GM19397 (cell line): Measurements from ENCODE around the gene ATP11A.

Experiments
- ATAC-seq: cut with Tn5 transposase; IDR thresholded peaks from one replicate; pipeline ENCODE4 v1.9.1; 2021; ENCODE audit warnings: mild to moderate bottlenecking, moderate library complexity; ENCODE audit not compliant: unreplicated experiment

ATP11A gene

DNA sequence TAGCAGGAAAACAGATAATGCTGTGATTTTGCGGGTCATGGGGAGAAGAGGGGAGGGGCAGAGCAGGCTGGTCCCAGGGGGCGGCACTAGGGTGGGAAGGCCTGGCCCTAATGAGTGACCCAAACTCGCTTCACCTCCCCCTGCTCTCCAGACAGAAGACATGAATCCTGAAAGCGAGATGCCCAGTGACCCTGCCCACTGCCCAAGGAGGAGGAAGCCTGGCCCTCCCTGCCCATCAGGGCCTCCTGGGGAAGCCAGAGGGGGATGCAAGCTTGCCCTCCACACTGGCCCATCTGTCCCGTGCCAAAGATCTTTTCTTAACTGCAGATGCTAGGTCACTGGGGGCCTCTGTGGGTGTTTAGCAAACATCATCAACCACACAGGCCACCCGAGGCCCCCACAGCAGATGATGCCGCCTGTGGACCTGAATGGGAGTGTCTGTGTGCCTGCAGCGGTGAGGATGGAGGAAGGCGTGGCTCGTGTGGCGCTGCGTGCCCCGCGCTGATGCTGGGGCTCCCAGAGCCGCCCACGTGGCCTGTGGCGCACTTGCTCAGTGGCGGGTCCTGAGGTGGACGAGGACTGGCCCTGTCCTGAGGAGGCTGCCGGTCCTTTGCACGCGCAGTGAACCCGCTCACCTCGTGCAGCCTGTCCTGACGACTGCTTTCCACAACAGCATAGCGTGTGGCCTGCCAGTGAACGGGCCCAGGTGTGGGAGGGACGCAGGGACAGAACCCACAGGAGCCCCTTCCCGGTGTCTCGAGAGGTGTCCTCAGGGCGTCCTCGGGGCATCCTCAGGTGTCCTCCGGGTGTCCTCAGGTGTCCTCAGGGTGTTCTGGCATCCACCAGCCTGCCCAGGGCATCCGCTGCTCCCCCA is 198.6 kb downstream of the ATP11A start:
- no peak for ATAC-seq

DNA sequence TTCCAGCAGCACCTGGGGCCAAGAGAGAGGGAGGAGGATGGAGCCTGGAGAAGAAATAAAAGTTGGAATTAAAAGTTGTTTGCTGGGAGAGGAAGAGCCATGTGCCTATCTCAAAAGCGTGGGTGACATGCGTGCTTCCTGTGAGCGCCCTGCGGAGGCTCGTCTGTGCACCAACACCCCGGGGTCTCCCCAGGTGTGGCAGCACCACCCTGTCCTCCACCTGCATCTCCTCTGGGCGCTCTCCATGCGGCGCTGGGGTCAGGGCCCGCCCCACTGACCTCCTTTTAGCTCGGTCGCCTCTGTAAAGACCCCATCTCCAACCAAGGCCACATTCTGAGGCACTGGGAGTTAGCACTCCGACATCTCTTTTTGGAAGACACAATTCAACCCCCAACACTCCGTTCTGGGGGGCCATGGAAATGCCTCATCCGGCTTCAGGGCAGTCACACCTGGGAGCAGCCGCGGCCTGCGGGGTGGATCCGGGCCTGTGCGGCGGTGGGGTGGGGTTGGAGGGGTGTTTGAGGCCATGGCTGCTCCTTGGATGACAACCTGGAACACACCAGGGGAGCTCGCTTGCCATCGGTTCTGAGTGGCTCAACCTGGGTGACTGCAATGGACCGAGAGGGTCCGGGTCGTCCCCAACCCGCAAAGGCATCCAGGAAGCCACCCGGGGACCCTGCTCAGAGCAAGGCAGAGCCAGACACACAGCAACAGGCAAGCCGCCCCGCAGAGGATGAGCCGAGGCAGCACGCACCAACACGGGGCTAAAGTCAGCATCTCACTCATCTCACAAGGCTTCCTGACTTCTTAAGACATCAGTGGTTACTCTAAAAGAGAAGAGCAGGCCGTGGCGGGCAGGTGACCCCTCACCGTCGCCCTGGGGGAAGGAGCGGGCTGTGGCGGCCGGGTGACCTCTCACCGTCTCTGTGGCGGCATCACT is 199.8 kb downstream of the ATP11A start:
- ATAC-seq, result no peak

DNA sequence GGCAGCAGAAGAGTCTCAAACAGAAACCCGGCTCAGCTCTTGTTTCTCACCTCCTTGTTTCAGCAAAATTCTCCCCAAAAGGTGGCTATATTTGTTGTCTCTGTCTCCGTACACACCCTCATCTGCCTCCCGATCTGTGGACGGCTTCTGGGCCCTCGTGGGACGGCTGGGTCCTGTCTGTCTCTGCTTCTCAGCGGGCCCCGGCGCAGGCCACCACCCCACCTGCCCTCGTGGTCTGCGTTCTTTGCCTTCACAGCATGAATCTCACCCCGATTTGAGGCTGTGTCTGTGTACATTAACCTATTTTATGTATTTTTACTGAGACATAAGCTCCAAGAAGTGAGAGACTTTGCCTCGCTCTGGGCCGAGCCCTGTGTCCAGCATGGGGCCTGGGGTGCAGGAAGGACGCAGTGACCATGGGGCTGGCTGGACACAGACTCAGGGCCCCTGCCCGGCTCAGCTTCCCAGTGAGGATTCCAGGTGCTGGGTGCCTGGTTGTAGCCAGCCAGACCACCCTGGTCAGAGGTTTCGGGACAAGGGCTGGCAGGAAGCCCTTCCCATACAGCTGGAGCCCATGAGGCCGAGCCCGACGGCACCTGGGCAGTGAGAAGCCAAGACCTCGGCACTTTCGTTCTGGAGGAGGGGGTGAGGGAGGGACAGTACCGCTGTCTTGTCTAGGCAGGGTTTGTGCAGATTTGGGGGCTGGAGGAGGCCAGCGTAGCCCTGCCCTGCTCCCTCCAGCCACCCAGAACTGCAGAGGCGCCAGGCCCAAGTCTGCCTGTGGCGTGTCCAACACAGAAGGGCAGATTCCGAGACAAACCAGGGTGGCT is 200.7 kb downstream of the ATP11A start:
- ATAC-seq, result no peak

DNA sequence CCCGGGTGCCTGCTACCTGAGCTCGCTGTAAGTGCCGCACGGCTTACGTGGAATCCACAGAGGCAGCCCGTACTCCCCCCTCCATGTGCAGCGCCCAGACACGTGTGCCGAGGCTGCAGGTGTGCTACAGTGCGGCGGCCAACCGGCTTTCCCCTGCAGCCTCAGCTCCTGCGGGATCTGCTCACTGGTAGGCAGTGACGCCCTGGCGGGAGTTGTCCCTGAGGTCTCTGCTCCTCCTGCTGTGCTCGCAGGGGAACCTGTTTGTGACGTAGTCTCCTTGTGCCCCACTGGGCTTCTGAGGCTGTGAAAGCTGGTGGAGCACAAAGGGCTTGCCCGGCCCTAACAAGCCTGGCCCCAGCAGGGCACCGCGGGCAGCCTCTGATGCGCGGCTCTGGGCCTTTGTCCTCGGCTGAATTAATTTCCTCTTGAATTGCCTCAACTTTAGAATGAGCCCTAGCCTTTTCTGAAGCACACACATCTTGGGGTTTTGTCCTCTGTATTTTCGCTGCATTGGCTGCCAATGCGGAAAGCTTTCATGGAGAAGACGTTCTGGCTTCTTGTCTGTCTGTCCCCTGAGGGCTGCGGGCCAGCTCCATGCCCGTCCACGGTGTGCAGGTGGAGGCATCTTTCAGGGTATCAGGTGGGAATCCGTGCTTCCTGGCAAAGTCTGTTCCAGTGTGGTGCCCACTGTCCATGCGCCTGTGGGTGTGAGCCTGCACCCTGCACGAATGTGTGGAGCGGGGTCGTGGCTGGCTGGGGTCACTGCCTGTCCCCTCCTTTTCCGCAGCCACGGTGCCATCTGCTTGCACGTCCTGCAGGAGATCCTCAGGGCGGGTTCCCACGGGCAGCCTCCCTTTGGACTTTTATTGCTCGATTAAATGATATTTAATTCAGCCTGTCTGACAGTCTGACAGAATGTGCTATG is 201.9 kb downstream of the ATP11A start:
- ATAC-seq, result no peak

DNA sequence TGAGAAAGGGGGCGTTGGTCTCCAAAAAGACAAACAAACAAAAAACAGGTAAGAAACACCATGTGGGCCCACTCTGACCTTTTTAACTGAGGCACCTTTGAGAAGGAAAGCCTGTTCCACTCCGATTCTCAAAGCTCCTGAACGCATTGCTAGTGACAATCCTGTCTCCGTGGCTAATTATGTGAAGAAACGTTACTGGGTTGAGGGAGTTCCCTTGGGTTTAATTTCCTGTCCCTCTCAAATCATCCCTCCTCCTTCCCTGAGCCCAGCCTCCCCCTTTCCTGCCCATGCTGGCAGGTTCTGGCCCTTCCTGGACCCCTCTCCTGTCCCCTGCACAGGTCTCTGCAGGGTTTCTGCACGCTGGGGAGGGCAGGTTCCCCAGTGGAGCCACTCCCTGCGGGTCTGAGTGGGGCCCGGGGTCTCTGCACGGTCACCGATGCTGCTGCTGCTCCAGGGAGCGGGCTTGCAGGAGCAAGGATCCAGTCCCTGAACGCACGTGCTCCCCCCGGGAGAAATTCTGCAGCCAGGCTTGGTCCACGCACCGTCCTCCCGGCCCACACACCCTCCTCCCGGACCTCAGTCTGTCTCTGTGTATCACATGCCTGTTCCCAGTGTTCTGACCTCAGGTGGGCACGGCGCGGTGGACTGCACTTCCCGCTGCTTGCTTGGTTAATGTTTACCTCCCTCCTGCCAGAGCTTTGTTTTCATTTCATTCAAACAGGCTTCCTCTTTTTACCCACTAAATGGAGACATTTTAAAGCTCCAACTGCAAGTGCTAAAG is 202.8 kb downstream of the ATP11A start:
- no peak for ATAC-seq

DNA sequence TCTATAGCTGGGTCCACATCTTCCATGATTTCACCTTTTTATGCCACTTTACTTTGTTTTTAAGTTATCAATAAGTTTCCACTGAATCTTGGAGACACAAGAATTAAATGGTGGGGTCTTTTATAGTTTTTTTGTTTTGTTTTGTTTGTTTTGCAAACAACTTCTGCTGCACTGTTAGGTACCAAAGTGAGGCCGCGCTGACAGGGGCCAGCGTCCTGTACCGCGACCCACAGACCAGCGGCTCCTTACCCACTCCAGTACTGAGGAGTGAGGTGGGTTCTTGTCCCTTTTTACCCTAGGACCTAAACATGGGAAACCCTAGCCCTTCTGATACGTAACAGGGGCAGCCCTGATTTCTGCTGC is 203.3 kb downstream of the ATP11A start:
- ATAC-seq, result no peak

DNA sequence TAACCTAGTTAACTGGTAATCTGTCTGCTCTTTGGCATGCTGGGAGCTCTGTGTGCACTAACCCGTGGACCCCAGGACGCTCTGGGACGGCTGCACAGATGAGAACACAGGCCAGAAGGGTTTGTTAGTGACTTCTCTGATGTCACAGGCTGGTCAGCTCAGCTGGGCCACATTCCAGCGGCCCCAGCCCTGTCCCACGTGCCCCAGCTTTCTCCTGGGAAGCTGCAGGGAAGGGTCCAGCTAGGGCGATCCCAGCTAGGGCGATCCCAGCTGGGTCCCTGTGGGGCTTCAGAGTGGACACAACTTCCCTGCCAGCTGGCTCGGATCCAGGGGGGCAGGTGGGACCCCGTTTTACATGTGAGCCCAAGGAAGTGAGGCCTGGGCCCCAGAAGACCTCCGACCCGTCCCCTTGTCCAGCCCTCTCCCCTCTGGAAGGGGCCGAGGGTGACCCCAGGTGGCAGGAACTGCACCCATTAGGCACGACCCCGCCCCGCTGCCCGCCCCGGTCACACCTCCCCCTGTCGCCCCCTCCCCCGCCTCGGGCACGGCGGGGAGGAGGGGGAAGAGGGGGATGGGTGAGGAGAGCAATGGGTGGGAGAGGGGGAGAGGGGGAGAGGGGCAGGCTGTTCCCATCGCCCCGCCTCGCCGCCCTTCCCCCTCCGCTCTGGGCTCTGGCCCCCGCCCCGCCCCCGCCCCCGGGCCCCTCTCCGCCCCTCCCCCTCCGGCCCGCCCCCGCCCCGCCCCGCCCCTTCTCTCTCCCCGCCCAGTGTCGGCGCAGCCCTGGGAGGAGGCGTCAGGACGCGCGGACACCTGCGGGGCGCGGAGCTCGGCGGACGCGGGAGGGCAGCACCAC is 204.0 kb downstream of the ATP11A start:
- peak; percentile 57 for ATAC-seq

DNA sequence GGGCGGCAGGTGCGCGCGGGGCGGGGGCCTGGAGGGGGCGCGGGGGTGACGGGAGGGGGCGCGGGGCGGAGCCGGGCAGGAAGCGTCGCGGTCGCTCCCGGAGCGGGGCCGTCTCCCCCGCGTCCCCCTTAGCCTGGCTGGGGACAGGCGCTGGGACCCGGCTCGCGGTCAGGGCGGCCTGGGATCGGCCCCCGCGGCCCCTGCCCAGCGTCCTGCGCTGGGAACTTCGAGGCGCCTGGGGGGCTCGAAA is 204.5 kb downstream of the ATP11A start:
- ATAC-seq, result no peak

DNA sequence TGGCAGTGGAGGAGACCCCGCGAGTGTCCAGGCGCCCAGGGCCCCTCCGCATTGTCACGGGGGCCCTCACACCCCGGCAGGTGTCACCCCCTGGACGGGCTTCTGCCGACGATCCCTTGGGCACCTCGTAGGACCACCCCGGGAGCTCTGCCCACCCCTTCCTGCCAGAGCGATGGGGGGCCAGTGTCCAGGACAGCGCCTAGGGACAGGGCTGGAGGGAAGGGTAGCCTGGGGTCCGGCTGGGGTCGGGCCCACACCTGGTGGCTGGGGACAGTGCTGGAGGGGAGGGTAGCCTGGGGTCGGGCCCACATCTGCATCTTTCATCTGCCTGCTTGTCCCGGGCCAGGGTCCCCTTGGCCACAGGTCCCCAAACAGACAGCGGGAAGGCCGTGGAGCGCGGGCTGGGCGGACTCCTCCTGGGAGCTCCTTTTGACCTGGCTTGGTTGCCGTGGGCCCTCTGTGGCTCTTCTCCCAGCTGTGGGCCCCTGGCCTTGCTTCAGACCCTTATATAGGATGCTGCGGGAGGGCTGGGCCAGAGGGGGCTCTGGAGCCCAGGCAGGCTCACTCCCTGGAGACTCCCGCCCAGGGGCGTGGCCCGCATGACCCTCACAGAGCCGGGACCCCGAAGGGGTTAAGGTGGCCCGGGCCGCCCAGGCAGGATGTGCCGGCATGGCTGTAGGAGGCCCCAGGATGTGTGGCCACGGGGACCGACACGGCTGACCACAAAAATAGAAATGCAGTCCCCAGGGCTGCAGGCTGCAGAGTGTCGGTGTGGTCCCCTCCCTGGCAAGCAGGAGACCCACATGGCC is 205.0 kb downstream of the ATP11A start:
- peak; percentile 13 for ATAC-seq

DNA sequence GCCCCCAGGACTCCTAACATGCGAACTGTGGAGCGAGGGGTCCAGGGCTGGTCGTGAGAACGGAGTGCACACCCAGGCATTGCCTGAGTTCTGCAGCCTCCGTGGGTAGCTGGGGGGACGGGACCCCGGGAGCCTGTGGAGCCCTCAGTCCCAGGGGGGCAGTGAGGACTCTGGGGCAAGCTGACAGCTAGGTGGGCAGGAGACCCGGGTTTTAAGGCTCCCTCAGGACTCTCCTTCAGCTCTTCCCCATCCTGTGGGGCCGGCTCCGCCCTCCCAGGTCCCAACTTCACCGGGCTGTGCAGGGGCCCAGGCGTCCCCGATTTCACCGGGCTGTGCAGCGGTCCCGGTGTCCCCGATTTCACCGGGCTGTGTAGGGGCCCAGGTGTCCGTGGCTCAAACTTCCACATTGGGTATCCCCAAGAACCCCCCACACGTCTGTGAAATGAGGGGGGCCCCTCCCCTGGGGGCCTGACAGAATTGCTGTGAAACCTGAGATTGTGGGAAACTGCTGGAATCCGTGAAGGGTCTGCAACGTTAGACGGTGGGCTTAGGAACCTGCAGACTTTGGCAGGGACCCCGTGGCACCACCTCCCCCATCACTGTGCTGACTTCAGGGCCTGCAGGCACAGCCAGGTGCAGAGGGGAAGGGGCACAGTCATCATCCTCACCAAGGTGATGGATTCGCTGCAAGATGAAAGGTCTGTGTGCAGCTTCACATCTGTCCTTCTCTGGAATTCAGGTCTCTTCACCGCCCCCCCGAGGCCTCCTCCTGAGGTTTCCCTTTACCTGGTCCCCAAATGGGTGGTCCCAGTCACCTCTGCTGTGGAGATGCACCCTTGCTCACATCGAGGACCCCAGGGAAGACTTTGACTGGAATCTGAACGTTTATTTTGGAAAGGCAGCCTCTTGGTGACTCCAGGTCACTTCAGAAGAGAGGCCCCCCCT is 206.0 kb downstream of the ATP11A start:
- ATAC-seq, result no peak

DNA sequence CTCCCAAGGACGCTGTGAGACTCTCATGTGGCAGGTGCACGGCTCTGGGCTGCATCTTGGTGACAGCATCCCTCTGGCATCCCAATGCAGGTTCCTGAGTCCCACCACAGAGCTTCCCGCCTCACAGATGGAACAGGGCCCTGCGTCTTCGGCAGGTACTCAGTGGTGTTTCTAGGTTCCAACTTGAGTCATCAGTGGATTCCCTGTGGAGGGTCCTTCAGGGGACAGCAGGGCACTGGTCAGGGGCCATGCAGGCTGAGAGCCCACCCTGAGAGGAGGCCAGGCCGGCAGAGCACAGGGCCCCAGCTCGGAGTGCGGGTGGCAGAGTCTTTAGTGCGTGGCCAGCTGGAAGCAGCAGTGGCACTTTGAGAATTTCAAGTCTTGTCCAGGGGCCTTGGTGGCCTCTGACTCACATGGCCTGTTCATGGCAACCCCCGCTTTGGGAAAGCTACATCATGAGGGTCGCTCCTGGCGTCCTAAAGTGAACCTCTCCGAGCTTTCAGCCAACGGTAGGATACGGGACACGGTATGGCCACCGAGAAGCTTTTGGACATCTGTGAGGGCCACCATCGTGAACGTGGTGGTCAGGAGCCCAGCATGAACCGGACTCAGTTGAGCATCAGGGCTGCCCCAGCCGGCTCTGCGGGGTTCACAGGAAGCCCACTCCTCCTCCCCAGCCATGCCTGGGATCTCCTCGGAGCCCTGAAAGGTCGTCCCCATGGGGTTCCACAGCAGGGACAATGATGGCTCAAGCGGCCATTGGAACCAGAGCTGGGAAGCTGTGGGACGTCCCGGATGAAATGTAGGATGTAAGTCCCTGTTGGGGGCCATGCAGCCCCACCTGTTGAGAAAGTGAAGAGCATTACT is 207.1 kb downstream of the ATP11A start:
- ATAC-seq, result no peak

DNA sequence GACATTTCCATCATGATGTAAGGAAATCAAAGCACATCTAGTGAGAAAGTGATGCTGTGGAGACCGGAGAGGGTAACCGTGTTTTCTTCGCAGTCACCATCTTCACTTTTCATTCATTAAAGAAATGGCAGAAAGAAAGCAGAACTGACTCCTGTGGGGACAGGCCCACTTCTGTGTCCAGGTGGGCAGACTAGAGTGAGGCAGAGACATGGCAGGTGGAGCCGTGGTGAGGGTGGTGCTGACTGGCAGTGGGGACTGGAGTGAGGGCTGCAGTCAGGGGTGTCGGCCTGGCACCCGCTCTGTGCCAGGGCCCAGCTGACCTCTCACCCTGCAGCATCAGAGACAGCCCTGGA is 207.7 kb downstream of the ATP11A start:
- no peak for ATAC-seq

DNA sequence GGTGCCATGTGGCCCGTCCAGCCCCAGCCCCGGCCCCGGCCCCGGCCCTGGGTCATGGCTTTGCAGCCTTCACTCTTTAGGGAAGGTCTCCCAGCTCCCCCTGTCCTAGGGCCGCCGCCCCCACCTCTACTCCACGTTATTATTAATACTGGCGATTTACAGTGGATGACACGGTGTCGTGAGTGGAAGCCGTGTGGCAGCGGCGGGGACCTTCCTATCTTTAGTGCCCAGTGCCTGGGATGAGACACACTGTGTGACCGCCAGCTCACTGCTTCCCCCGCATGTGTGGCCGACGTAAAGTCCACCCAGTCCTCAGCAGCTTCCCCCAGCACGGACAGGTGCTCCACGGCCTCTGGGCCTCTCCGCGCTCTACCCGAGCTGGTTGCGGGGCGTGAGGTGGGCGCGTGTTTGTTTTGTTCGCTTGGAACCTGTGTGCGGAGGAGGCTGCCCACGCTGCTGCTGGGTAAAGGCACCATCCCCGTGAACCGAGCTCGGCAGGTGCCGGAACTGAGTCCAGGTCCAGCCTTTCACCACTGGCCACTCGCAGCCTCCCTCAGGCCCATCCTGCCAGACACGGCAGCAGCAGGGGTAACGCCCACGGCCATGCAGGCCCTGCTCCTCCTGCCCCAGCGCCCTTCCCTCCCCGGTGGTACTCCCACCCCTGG is 208.2 kb downstream of the ATP11A start:
- no peak for ATAC-seq

DNA sequence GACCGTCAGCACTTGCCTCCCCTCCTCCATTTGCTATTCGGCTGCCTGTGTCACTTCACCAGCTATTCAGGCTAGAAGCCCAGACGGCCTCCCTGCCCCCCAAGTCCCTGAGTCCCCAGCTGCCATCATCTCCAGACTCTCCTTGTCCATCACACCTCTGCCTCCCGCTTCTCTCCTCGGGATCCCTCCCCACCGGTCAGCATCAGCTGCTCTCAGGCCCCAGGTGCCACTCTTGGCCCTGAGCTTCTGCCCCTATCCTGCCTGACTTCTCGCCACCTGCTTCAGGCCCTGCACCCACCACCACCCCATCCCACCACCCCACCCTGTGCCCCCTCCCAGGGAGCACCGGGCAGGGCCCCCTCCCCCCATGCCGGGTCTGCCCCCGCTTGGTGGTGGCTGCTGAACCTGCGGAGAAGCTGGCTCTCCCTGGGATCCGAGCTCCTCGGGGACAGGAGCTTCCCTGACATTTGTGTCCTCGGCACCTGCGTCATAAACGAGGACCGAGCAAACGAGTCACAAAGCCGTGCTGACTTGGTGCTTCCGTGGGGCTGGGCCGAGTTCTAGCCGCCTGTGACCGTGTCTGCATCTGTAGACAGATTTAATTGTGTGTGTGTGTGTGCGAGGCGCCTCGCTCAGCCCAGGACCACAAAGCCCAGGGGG is 208.9 kb downstream of the ATP11A start:
- no peak for ATAC-seq
